GM21447 (cell line): ENCODE results near the gene BIRC2.
A peak's percentile ranks its signal among the peaks of the same experiment; 100 is the strongest.

ENCODE experiments used
- ATAC-seq: cut with Tn5 transposase; IDR thresholded peaks from one replicate; pipeline ENCODE4 v1.9.1; 2021; ENCODE audit not compliant: unreplicated experiment

BIRC2 gene

DNA sequence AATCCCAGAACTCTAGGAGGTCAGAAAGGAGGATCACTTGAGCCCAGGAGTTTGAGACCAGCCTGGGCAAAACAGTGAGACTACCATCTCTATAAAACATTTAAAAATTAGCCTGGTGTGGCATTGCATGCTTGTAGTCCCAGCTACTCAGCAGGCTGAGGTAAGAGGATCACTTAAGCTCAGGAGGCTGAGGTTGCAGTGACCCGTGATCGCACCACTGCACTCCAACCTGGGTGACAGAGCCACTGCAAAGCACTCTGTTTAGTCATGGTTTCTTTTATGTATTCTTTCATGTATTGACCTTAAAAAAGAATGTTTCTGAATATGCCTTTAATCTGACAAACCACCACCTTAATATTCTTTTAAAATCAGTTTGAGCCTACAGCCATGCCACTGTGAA is 52.2 kb downstream of the BIRC2 start:
- no peak for ATAC-seq

DNA sequence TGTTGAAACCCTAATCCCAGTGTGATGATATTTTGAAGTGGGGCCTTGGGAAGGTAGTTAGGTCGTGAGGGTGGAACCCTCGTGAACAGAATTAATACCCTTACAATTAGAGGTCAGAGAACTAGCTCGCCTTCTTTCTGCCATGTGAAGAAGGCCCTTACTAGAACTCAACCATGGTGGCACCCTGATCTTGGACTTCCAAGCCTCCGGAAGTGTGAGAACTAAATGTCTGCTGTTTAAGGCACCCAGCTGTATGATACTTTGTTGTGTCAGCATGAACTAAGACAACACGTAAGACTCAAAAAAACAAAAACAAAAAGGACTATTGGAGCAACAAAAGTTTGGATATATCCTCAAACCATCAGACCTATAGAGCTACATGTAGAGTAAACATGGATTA is 53.6 kb downstream of the BIRC2 start:
- no peak for ATAC-seq

DNA sequence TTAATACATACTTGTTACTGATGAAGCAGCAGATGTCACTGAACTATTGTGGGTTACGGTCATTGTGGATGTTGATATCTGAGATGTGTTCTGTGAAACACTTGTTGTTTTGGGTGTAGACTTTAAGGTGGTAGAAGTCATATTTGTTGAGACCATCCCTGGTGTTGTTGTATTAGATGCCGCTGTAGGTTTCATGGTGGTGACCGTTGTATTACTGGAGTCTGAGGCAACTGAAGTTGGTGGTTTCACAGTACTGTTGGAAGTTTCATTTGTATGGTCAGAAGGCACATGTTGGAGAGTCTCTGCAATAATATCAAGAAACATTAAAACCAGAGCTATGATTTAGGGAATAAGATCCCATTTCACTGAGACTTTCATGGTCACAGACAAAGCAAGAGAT is 54.9 kb downstream of the BIRC2 start:
- no peak for ATAC-seq

DNA sequence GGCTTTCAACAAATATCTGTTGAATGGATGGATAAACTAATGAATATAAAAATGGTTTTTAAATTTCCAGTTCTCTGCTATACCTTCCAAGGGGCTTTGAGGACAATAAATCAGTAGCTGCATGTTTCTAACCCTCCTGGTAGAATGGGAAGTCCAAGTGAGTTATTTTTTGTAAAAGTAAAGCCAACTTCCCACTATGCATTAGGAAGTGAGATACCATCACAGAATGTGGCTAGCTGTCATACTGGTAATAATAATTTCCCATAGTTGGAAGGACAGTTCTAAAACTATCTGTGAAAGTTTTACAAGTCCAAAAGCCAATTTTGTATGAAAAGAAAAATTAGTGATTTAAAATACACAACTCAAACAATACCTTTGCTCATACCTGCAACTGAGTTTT is 55.5 kb downstream of the BIRC2 start:
- no peak for ATAC-seq

DNA sequence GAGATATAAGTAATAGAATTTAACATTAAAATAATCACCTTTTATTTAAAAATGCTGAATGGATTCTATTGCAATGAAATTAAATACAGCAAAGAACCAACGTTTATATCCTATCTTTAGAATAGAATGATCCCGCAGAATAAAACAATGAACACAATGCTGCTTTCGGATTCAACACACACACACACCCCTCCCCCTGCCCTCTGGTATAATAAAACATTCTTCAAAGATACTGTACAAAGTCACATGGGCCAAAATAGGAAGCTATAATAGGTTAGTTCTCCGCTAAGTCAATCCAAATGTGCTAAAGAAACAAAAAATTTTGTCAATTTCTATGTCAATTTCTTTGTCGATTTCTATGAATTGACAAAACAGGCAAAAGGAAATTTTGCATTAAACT is 58.5 kb downstream of the BIRC2 start:
- no peak for ATAC-seq

DNA sequence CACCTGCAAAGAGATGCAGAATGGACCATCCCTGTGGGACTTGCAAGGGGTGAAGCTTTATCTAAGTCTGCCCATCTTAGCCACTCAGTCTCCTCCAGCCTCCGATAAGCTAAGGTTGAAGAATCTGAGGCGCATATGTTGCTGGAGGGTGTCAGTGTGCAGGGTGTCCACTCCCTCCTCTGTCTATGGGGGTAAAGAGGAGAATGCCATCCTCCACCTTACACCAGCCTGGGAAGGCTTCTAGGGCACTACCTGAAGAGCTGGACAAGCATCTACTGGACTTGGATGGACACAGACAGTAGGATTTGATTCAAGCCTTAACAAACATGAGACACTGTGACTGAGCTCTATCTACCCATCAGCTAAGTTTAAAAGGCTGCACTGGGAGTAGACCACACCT is 59.1 kb downstream of the BIRC2 start:
- ATAC-seq: no peak

DNA sequence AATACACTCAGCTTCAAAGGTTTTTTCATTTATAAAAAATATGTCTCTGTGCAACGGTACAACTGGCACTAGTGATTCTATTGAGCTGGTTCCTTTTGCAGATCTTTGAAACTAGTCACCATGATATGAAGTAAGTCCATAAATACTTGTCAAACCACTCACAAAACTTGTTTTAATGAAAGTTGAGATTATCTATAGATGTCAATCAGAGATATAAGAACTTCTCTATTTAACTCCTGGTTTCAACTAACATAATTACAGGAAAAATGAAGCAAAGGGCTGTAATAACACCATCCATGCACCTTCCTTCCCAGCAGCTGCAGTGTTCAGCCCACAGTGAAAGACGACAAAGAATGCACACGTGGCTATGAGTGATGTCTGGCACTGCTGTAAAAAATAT is 60.9 kb downstream of the BIRC2 start:
- no peak for ATAC-seq

DNA sequence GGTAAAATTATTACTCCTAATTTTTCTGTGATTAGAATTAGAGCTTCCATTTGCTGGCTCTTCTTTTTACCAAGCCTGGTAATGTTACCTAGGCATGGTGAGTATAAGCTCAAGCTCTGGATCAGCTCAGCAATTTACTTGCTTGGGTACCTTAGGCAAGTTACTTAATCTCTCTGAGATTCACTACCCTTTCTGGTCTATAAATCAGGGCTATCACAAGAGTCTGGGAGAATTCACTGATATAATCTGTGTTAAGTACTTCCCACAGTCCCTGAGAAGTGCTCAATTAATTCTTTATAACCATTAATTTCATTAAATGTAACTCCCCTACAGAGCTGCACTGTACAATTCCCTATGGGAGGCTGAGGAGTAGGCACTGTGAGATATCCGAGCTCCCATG is 61.3 kb downstream of the BIRC2 start:
- no peak for ATAC-seq

DNA sequence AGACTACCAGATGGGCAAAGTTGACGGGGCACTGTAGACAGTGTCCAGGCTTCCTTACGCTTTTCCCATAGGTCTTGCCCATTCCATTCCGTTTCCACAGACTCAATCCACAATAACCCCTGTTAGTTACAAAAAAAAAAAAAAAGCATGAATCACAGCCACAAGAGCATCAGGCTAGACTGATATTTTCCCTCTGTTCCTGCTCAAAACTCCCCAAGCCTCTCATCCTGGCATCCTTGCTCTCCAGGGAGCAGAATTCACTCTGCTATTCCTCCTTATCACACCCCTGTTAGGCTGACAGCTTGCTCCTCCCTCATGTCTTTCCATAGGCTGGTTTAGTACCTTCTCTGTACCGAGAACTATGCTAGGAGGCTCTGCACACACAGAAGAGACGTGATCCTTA is 63.4 kb downstream of the BIRC2 start:
- ATAC-seq: no peak

DNA sequence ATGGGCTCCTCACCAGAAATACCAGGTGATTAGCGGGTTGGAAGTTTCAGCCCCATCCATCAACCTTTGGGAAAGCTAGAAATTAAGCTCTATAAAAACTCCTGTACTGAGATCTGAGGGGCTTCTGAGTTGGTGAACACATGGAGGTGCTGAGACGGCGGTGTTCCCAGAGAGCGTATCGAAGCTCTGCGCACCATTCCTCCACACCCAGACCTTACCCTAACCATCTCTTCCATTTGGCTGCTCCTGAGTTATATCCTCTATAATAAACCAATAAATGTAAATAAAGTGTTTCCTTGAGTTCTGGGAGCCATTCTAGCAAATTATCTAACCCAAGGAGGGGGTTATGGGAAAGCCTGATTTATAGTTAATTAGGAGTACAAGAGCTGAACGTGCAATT is 64.1 kb downstream of the BIRC2 start:
- no peak for ATAC-seq

DNA sequence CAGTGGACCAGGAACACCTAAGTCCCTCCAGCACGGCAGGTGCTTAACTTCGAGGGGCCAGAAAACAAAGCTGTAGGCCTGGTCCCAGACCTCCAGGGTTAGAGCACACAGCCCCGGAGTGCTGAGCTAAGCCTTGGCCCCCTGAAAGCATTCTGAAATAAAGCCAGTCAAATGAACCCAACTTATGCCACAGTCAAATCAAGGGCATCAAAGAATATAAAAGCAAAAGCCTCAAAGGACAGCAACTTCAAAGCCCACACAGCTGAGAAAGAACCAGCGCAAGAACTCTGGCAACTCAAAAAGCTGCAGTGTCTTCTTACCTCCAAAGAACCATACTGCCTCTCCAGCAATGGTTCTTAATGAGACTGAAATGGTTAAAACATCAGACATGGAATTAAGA is 66.5 kb downstream of the BIRC2 start:
- no peak for ATAC-seq

DNA sequence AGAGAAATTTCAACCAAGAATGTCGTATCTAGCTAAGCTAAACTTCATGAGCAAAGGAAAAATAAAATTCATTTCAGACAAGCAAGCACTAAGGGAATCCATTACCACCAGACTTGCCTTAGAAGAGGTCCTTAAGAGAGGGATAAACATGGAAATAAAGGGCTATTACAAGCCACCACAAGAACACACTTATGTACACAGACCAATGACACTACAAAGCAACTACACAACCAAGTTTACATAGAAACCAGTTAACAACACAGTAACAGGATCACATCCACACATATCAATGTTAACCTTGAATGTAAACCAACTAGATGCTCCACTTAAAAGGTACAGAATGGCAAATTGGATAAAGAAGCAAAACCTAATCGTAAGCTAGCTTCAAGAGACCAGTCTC is 67.5 kb downstream of the BIRC2 start:
- no peak for ATAC-seq

DNA sequence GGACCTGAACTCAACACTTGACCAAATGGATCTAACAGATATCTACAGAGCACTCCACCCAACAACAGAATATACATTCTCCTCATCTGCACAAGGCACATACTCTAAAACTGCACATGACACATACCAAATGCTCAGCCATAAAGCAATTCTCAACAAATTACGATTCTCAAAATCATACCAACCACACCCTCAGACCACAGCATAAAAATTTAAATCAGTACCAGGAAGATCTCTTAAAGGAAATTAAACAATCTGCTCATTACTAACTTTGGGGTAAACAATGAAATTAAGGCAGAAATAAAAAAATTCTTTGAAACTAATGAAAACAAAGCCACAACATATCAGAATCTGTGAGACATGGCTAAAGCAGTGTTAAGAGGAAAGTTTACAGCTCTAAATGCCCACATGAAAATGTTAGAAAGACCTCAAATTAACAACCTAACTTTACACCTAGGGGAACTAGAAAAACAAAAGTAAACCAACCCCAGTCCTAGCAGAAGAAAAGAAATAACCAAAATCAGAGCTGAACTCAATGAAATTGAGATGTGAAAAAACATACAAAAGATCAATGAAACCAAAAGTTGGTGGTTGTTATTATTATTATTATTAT is 68.4 kb downstream of the BIRC2 start:
- ATAC-seq: no peak

DNA sequence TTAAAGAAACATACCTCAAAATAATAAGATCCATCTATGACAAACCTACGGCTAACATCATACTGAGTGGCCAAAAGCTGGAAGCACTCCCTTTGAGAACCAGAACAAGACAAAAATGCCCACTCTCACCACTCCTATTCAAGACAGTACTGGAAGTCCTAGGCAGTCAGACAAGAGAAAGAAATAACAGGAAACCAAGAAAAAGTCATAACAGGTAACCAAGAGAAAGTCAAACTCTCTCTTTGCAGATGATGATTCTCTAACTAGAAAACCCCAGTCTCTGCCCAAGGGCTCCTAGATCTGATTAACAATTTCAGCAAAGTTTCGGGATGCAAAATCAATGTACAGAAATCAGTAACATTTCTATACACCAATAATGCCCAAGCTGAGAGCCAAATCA is 70.0 kb downstream of the BIRC2 start:
- ATAC-seq: no peak

DNA sequence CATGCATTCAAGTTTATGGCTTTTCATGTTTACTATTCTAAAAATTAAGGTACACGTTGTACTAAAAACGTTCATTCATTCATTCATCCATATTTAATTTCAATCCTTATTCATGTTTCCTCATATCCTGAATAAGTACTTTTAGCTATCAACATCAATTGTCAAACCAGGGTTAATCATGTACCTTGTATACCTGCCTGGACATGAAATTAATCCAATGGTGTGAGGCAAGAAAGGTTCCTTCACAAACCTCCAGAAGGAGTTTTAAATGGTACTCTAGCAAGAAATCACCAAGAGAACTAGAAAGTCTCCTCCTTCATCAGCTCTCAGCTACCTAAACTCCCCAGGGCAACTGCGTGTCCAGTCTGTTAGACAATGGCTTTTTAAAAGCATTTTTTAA is 72.2 kb downstream of the BIRC2 start:
- no peak for ATAC-seq

DNA sequence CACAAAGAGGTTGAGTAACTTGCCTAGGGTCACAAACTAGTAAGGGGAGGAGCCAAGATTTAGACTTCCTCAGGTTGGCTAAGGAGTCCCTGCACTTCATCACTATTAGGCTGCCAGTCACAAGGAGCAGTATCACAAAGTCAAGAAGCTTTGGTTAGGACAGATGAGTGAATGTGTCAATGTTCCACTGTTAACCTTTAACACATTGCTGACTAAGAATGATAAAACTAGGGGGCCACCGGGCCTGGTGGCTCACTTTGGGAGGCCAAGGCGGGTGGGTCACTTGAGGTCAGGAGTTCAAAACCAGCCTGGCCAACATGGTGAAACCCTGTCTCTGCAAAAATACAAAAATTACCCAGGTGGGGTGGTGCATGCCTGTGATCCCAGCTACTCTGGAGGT is 73.5 kb downstream of the BIRC2 start:
- ATAC-seq: peak; percentile 87

DNA sequence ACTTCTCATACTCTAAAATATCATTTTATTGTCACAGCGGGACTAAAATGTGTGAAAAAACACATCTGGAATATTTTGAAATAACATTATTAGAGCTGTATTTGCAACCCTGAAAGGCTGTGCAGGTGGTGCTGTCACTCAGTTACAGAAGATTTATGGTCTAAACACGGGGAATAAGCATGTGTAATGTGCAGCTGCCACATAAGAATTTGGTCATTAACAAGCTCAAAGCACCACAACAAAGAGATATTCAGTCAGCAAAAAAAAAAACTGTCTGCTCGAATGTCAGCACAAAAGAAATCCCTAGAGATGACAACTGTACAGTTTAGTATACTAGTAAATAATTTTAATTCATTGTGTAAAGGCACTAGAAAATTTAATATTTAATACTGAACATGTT is 74.2 kb downstream of the BIRC2 start:
- no peak for ATAC-seq

DNA sequence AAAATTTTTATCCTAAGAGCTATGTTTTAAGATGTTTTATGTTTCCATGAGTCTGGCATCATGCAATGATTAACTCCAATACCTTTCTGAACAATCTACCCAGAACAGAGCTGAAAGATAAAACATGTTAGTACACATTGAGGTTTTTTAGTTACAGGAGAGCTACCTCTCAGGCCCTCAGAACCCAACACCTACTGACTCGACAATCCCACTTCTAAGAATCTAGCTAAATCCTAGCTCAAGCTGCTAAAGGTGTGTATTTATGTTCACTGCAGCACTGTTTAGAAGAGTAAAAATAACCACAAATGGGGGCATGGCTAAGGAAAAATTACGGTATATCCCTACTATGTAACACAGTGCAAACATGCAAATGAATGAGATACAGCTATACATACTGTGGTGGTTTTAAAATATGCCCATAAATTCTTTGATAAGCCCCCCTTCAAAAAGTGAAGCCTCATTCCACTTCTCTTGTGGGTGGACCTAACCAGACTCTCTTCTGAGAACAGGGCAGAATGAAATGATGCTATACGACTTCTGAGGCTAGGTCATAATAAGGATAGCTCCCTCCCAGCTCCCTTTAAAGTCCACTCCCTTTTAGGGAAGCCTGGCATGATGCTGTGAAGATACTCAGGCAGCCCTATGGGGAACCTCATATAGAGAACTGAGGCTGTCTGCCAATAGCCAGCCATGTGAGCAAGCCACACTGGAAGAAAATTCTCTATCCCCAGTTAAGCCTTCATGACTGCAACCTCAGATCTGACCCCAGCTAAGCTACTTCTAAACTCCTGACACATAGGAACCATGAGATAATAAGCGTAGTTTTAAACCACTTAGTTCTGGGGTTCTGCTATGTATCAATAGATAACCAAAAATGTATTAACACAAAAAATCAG is 76.1 kb downstream of the BIRC2 start:
- ATAC-seq: no peak

DNA sequence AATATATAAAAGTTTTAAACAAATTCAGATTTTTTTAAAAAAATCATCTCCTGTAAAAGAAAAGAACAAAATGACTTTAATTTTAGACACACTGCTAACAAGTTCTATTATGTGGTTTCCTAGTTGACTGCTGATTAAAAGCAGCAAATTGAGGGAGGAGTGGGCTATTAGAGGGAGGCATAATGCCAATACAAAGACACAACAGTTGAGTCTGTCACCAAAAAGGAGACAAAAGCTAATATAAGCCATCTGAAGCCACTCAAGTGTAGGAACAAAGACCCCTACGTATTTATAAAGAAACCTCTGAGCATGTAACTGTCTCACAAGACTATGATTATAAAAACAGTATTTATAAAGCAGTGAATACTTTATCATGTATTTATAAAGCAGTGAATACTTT is 76.9 kb downstream of the BIRC2 start:
- ATAC-seq: no peak

DNA sequence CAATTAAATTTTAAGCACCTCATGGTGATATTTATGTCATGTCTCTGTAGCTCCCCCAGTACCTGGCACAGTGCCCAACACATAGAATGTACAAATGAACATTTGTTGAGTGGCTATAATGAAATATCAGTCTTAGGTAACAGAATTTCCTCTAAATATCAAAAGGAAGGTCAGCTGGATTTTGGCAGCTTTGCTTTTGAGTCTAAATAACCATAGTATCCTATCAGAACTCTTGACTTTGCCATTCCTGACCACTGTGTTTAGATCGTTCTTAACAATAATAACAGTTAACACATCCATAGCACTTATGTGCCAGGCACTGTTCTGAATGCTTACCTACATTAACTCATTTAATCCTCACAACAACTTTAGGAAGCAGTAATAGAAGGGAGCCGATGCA is 79.0 kb downstream of the BIRC2 start:
- ATAC-seq: no peak

DNA sequence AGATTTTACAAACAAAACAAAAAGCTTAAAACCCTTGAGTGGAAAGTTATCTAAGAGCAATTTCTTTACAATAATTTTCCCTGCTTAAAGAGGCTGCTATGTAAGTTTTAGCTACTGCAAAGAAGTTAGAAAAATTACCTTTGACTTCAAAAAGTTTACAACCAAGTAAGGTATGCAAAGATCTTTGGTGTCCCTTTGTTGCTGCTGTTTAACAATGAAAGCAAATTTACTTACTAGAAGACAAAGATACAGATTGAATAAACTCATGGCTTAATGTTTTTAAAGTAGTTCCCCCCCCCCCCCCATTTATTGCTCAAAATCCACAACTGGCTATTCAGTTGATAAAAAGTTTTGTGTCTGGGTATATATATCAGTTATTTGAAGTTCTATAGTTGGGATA is 79.6 kb downstream of the BIRC2 start:
- no peak for ATAC-seq

DNA sequence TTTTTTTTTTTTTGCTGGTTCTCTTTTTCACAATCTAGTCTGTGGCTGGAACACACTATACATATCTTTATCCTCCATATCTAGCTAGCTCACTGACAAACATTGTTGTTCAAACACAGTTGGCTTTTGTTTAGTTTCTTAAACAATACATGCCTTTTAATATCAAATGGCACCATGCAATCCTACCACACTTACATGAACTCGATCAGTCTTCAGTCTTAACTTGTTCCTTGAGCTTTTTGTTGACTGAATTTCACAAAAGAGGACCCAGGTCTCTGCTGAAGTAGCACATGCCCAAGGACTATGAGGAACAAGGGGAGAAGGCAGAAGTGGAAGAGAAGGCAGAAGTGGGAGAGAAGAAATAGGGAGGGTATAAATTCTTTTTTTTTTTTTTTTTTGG is 80.1 kb downstream of the BIRC2 start:
- ATAC-seq: no peak
